Loucy (cell line): ENCODE results near the gene ALS2CL.
A peak's percentile ranks its signal among the peaks of the same experiment; 100 is the strongest.

Source experiments
- H2AFZ ChIP-seq: fragments of 200-600 bp; sonication (generic); 2 replicates; pipeline ENCODE4 v1.6.0; 2016; ENCODE audit warnings: antibody characterized with exemption, mild to moderate bottlenecking, low read length, moderate library complexity
- H3F3A ChIP-seq: fragments of 200-600 bp; 2 replicates; pipeline ENCODE4 v1.6.0; 2016; ENCODE audit warnings: antibody characterized with exemption, low read depth, mild to moderate bottlenecking
- H3K27me3 ChIP-seq: fragments of 200-600 bp; sonication (generic); 2 replicates; pipeline ENCODE4 v1.6.1; 2014; ENCODE audit warnings: low read length, mild to moderate bottlenecking; ENCODE audit not compliant: insufficient read depth, poor library complexity, severe bottlenecking
- H3K36me3 ChIP-seq: fragments of 200-600 bp; sonication (generic); 2 replicates; pipeline ENCODE4 v1.6.1; 2016; ENCODE audit warnings: low read length; ENCODE audit not compliant: insufficient read depth
- H3K4me1 ChIP-seq: fragments of 200-600 bp; sonication (generic); 2 replicates; pipeline ENCODE4 v1.5.1; 2014; ENCODE audit warnings: low read length, mild to moderate bottlenecking; ENCODE audit not compliant: insufficient read depth, poor library complexity, severe bottlenecking
- H3K4me2 ChIP-seq: fragments of 200-600 bp; sonication (generic); 2 replicates; pipeline ENCODE4 v1.6.0; 2014; ENCODE audit warnings: antibody characterized with exemption, low read length, low read depth, mild to moderate bottlenecking; ENCODE audit not compliant: poor library complexity, severe bottlenecking
- H3K4me3 ChIP-seq: fragments of 200-600 bp; sonication (generic); 2 replicates; pipeline ENCODE4 v1.5.1; 2014; ENCODE audit warnings: low read length, mild to moderate bottlenecking, mixed read lengths; ENCODE audit not compliant: poor library complexity, severe bottlenecking
- H3K79me2 ChIP-seq: fragments of 200-600 bp; sonication (generic); 2 replicates; pipeline ENCODE4 v1.6.1; 2014; ENCODE audit warnings: low read length; ENCODE audit not compliant: insufficient read depth
- H3K9ac ChIP-seq: fragments of 200-600 bp; sonication (generic); 2 replicates; pipeline ENCODE4 v1.6.0; 2014; ENCODE audit warnings: mild to moderate bottlenecking, low read depth, low read length, moderate library complexity; ENCODE audit not compliant: poor library complexity, severe bottlenecking
- H3K9me2 ChIP-seq: fragments of 200-600 bp; sonication (generic); replicated peaks from 2 replicates; pipeline ENCODE4 v1.6.1; 2016; ENCODE audit warnings: low read depth, low read length, mixed read lengths
- H3K9me3 ChIP-seq: fragments of 200-600 bp; sonication (generic); 2 replicates; pipeline ENCODE4 v1.6.1; 2014; ENCODE audit warnings: mild to moderate bottlenecking, antibody characterized with exemption, low read length, low read depth; ENCODE audit not compliant: insufficient read depth
- H4K20me1 ChIP-seq: fragments of 200-600 bp; sonication (generic); 2 replicates; pipeline ENCODE4 v1.6.0; 2014; ENCODE audit warnings: antibody characterized with exemption, low read length, mild to moderate bottlenecking; ENCODE audit not compliant: insufficient read depth, poor library complexity, severe bottlenecking
- EZH2phosphoT487 ChIP-seq: fragments of 200-600 bp; IDR thresholded peaks from 2 replicates; pipeline ENCODE4 v1.6.1; 2018; ENCODE audit warnings: antibody characterized with exemption, mild to moderate bottlenecking, moderate library complexity, borderline replicate concordance
- TF ChIP-seq, protein P1 (sequence below): fragments of 200-600 bp; sonication (generic); conservative IDR thresholded peaks from 2 replicates; pipeline ENCODE4 v1.5.1; 2014; ENCODE audit warnings: mild to moderate bottlenecking, antibody characterized with exemption, low read length

The ALS2CL gene

DNA sequence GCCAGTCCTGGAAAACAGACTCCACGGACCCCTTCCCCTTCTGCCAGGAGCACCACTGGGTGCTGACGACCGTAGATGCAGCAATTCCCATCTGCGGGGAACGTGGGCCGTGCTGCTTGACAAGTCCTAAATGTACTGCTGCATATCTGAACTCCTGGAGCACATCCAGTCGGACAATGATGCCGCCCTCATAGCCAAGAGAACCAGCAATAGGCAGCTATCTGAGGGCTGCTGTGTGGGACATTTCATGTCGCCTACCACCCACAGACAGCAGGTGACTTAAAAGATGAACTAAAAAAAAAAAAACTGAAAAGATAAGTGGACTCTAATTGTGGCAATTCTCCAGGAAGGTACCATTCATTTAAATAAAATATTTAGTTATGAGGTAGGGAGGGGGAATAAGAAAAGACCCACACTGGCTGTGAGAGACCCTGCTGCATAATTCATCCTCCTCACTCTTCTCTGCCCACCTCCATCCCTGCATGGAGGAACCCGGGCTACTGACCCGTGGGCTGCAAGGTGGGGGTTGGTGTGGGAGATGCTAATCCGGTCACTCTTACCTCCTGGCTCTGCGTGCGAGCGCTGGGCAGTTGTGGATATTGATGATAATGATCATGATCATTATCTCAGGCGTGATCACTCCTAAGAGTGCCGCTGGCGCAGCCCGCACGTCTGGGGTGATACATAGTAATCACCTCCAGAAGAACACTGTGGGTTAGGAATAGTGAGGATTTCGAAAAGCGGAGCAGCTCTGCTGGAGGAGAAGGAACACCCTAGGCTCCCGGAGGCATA lies 28.3 kb downstream of the ALS2CL start:
- TF ChIP-seq EZH2phosphoT487: no peak
- TF ChIP-seq, protein P1, sequence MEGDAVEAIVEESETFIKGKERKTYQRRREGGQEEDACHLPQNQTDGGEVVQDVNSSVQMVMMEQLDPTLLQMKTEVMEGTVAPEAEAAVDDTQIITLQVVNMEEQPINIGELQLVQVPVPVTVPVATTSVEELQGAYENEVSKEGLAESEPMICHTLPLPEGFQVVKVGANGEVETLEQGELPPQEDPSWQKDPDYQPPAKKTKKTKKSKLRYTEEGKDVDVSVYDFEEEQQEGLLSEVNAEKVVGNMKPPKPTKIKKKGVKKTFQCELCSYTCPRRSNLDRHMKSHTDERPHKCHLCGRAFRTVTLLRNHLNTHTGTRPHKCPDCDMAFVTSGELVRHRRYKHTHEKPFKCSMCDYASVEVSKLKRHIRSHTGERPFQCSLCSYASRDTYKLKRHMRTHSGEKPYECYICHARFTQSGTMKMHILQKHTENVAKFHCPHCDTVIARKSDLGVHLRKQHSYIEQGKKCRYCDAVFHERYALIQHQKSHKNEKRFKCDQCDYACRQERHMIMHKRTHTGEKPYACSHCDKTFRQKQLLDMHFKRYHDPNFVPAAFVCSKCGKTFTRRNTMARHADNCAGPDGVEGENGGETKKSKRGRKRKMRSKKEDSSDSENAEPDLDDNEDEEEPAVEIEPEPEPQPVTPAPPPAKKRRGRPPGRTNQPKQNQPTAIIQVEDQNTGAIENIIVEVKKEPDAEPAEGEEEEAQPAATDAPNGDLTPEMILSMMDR: no peak
- no peaks in the 10 kb centered on the region for H3K9me3 ChIP-seq
- H3K79me2 ChIP-seq: no peaks in the 10 kb centered on the region
- H3K27me3 ChIP-seq: no peaks in the 10 kb centered on the region
- H3K9me2 ChIP-seq: no peaks in the 10 kb centered on the region
- no peak overlapping the region for H3K4me2 ChIP-seq
- no peak overlapping the region for H2AFZ ChIP-seq
- no peak overlapping the region for H3K4me3 ChIP-seq
- no peak overlapping the region for H3K9ac ChIP-seq
- no peaks in the 10 kb centered on the region for H3F3A ChIP-seq
- no peaks in the 10 kb centered on the region for H3K36me3 ChIP-seq
- H3K4me1 ChIP-seq: no peaks in the 10 kb centered on the region
- no peaks in the 10 kb centered on the region for H4K20me1 ChIP-seq

GRCh38 chr3:46664188-46664970 lies 29.1 kb downstream of the ALS2CL start:
- Histone ChIP-seq H3K27me3 (no peaks in the 10 kb centered on the region), H3K4me1 (no peaks in the 10 kb centered on the region), H3K4me3 (no peak overlapping the region), H4K20me1 (no peaks in the 10 kb centered on the region), H3K9ac (no peak overlapping the region), H3F3A (no peaks in the 10 kb centered on the region), H3K4me2 (no peak overlapping the region), H3K9me2 (no peaks in the 10 kb centered on the region), H3K9me3 (no peaks in the 10 kb centered on the region), H3K79me2 (no peaks in the 10 kb centered on the region), H2AFZ (no peak overlapping the region), H3K36me3 (no peaks in the 10 kb centered on the region)
- no peak for TF ChIP-seq EZH2phosphoT487
- TF ChIP-seq, protein P1: no peak

- Histone ChIP-seq H3K9me2 (no peaks in the 10 kb centered on the region), H4K20me1 (no peaks in the 10 kb centered on the region), H3K4me3 (no peak overlapping the region), H3K4me1 (no peaks in the 10 kb centered on the region), H3K9ac (no peak overlapping the region), H2AFZ (no peak overlapping the region), H3K79me2 (no peaks in the 10 kb centered on the region), H3K4me2 (no peak overlapping the region), H3K36me3 (no peaks in the 10 kb centered on the region), H3F3A (no peaks in the 10 kb centered on the region), H3K27me3 (no peaks in the 10 kb centered on the region), H3K9me3 (no peaks in the 10 kb centered on the region)
- TF ChIP-seq, protein P1: peak; percentile 59
- TF ChIP-seq EZH2phosphoT487: no peak
These were observed 29.8 kb downstream of the ALS2CL start for GRCh38 chr3:46663591-46664135.
